Gastrocnemius medialis (tissue), 4 donors: Measurements from ENCODE around the gene CPEB3. TPM values are rescaled to one million over a fixed set of nuclear protein-coding genes. Genes with fewer than 3 reads are reported as not detected.
A peak's percentile ranks its signal among the peaks of the same experiment; 100 is the strongest.

Source experiments
- ATAC-seq, 2 donors: fragments of 150-250 bp; one replicate each; pipeline ENCODE4 v1.9.1; 2016
- DNase-seq, 2 donors: peaks; one replicate each; pipeline ENCODE4 v3.0.0-alpha.2; 2019
- H3K27ac ChIP-seq, 4 donors: fragments of 200-600 bp; sonication (generic); 1 replicate in 1 of 4; 2 replicates in 3 of 4; pipeline ENCODE4 v1.5.1; 2016 to 2018; ENCODE audit warnings: mild to moderate bottlenecking in 2 of 4, moderate library complexity in 1 of 4
- H3K27me3 ChIP-seq, 3 donors: fragments of 200-600 bp; sonication (generic) in 2 of 3; 1 replicate in 1 of 3; 2 replicates in 2 of 3; pipeline versions ENCODE4 v1.5.1 to v1.6.0; 2016 to 2019; ENCODE audit warnings: mild to moderate bottlenecking in 1 of 3, moderate library complexity in 1 of 3
- H3K36me3 ChIP-seq, 2 donors: fragments of 200-600 bp; sonication (generic) in 1 of 2; one replicate each; pipeline ENCODE4 v1.5.1; 2017 to 2018
- H3K4me1 ChIP-seq, 2 donors: fragments of 200-600 bp; sonication (generic) in 1 of 2; one replicate each; pipeline ENCODE4 v1.5.1; 2016 to 2017; ENCODE audit warnings: mild to moderate bottlenecking in 2 of 2
- H3K4me3 ChIP-seq, 4 donors: fragments of 200-600 bp; sonication (generic) in 3 of 4; 1 replicate in 1 of 4; 2 replicates in 3 of 4; pipeline ENCODE4 v1.5.1; 2016 to 2019; ENCODE audit warnings: mild to moderate bottlenecking in 2 of 4
- H3K9me3 ChIP-seq, 3 donors: fragments of 200-600 bp; sonication (generic) in 2 of 3; 1 replicate in 1 of 3; 2 replicates in 2 of 3; pipeline ENCODE4 v1.5.1; 2016 to 2019
- POLR2A ChIP-seq, 2 donors: fragments of 450-650 bp; IDR thresholded peaks; one replicate each; pipeline ENCODE4 v1.6.1; 2017; ENCODE audit warnings: antibody characterized with exemption in 2 of 2, mild to moderate bottlenecking in 2 of 2, moderate library complexity in 2 of 2
- in situ Hi-C, 4 donors: fragments of 200-750 bp; cut with MboI; loops; one replicate each; pipeline versions ENCODE4 v1.15.0 to v1.8.0; 2017; ENCODE audit warnings: low sequenced_read_pairs in 4 of 4
- intact Hi-C: fragments of 100-400 bp; cut with DNase I; formaldehyde crosslinking; loops from one replicate; pipeline ENCODE4 v1.15.1; 2023; ENCODE audit warnings: low total_unique reads
- total RNA-seq, 4 donors: library from RNA; depleted of rRNA; stranded (reverse); fragments of >200 nt; gene quantifications; one replicate each; pipeline versions ENCODE4 v1.1.0 to v1.2.3, GENCODE V29; 2016
- TF ChIP-seq, protein P1 (sequence below), 5 experiments: fragments of 450-650 bp in 3 of 5; fragments of 200-600 bp in 2 of 5; sonication (generic) in 2 of 5; IDR thresholded peaks in 4 of 5; conservative IDR thresholded peaks in 1 of 5; 1 replicate in 4 of 5; 2 replicates in 1 of 5; pipeline ENCODE4 v1.5.1; 2016 to 2019; ENCODE audit warnings: antibody characterized with exemption in 5 of 5, mild to moderate bottlenecking in 3 of 5, moderate library complexity in 3 of 5

Gene CPEB3
- total RNA-seq, 4 donors from 2014 or later, result 14.5 to 22.5 (median 18.0) TPM

GRCh38 chr10:92242910-92243671 is 47.8 kb downstream of the CPEB3 start:
- Histone ChIP-seq H3K36me3 (no peaks in the 10 kb centered on the region), H3K9me3 (no peaks in the 10 kb centered on the region), H3K27ac (peak overlapping the region; percentile 89 to 95 (median 94)), H3K27me3 (no peaks in the 10 kb centered on the region), H3K4me3 (peak overlapping the region; percentile 76 to 80 (median 78)), H3K4me1 (peaks cover 31 to 38% of the 10 kb centered on the region in 2 donors)
- TF ChIP-seq, protein P1, sequence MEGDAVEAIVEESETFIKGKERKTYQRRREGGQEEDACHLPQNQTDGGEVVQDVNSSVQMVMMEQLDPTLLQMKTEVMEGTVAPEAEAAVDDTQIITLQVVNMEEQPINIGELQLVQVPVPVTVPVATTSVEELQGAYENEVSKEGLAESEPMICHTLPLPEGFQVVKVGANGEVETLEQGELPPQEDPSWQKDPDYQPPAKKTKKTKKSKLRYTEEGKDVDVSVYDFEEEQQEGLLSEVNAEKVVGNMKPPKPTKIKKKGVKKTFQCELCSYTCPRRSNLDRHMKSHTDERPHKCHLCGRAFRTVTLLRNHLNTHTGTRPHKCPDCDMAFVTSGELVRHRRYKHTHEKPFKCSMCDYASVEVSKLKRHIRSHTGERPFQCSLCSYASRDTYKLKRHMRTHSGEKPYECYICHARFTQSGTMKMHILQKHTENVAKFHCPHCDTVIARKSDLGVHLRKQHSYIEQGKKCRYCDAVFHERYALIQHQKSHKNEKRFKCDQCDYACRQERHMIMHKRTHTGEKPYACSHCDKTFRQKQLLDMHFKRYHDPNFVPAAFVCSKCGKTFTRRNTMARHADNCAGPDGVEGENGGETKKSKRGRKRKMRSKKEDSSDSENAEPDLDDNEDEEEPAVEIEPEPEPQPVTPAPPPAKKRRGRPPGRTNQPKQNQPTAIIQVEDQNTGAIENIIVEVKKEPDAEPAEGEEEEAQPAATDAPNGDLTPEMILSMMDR (IDR thresholded peaks at IDR 0.05 in 4 of 5, conservative IDR thresholded peaks at IDR 0.05 in 1 of 5), result no peak
- TF ChIP-seq POLR2A (IDR thresholded peaks at IDR 0.05), result no peak
- intact Hi-C loops, result loop anchor here (5.0 kb wide), 2 partner anchors 141 to 604 kb away; partner anchors contain the start of gene EXOC6
- in situ Hi-C loops, result no loop called here
- DNase-seq (peak; percentile 69 to 76), ATAC-seq (peak; percentile 50 to 57)

GRCh38 chr10:92242380-92242779 is 48.5 kb downstream of the CPEB3 start:
- ATAC-seq, result no peak
- H3K4me3 ChIP-seq, result peak overlapping the region; percentile 76 to 80 (median 78)

DNA sequence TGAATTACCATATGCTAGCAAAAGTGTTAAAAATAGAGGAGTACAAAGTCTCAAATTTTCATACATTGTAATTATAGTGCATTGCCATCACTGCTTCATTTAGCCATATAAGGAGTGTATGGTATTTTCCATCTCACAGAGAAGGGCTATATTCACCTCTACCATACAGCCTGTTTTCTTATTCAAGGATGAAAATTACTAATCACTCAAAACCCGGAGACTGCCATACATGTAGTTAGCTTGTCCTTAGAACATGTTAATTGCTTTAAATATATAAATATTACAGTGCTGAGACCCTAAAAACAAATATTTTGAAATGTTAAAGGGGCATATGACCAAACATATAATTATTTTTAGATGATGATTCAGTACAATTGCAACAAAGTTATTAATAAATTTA is 49.4 kb downstream of the CPEB3 start:
- Histone ChIP-seq H3K27ac (peak overlapping the region; percentile 89 to 95 (median 94)), H3K36me3 (no peaks in the 10 kb centered on the region), H3K4me1 (peaks cover 46 to 54% of the 10 kb centered on the region in 2 donors), H3K27me3 (no peaks in the 10 kb centered on the region), H3K4me3 (peak overlapping the region; percentile 76 to 80 (median 78)), H3K9me3 (no peaks in the 10 kb centered on the region)
- ATAC-seq, result peak in 1 of 2 donors; percentile 5
- in situ Hi-C loops, result no loop called here
- TF ChIP-seq POLR2A (IDR thresholded peaks at IDR 0.05), result no peak
- TF ChIP-seq, protein P1 (IDR thresholded peaks at IDR 0.05 in 4 of 5, conservative IDR thresholded peaks at IDR 0.05 in 1 of 5), result no peak
- no peak for DNase-seq
- intact Hi-C loops, result loop anchor here (5.0 kb wide), 2 partner anchors 139 to 606 kb away; partner anchors contain the start of gene EXOC6

More at GRCh38 chr10:92242380-92242779, 48.5 kb downstream of the CPEB3 start:
- Histone ChIP-seq H3K36me3 (no peaks in the 10 kb centered on the region), H3K27me3 (no peaks in the 10 kb centered on the region), H3K9me3 (no peaks in the 10 kb centered on the region), H3K4me1 (peaks cover 38 to 46% of the 10 kb centered on the region in 2 donors), H3K27ac (peak overlapping the region; percentile 89 to 95 (median 94))
- no peak for TF ChIP-seq POLR2A (IDR thresholded peaks at IDR 0.05)
- TF ChIP-seq, protein P1 (IDR thresholded peaks at IDR 0.05 in 4 of 5, conservative IDR thresholded peaks at IDR 0.05 in 1 of 5), result no peak
- no peak for DNase-seq
- intact Hi-C loops (loop anchor here (5.0 kb wide), 2 partner anchors 140 to 605 kb away; partner anchors contain the start of gene EXOC6), in situ Hi-C loops (no loop called here)

GRCh38 chr10:92241158-92241500 is 49.7 kb downstream of the CPEB3 start:
- no peaks in the 10 kb centered on the region for H3K27me3 ChIP-seq
- in situ Hi-C loops (no loop called here), intact Hi-C loops (loop anchor here (5.0 kb wide), 2 partner anchors 139 to 606 kb away; partner anchors contain the start of gene EXOC6)
- no peak for TF ChIP-seq POLR2A (IDR thresholded peaks at IDR 0.05)
- TF ChIP-seq, protein P1 (IDR thresholded peaks at IDR 0.05 in 4 of 5, conservative IDR thresholded peaks at IDR 0.05 in 1 of 5), result no peak
- H3K27ac ChIP-seq, result peak overlapping the region; percentile 89 to 95 (median 94)
- H3K36me3 ChIP-seq, result no peaks in the 10 kb centered on the region
- ATAC-seq (peak; percentile 49 to 51), DNase-seq (peak; percentile 14 to 56)
- H3K4me1 ChIP-seq, result peaks cover 49 to 58% of the 10 kb centered on the region in 2 donors
- no peaks in the 10 kb centered on the region for H3K9me3 ChIP-seq
- peak overlapping the region; percentile 76 to 80 (median 78) for H3K4me3 ChIP-seq
